ENCODE results near the gene NDST3.

NDST3 gene

GRCh38 chr4:118280501-118281218, 246.4 kb downstream of the NDST3 start:
- H3K4me3 ChIP-seq (replicated peaks; ENCODE audit: low read depth, low read length) = peak overlapping the region; percentile 82
- TF ChIP-seq CTCF (IDR thresholded peaks at IDR 0.05; ENCODE audit: low read length, missing control alignments) = peak; percentile 56
- DNase-seq (ENCODE audit: low read depth) = peak; percentile 81

DNA sequence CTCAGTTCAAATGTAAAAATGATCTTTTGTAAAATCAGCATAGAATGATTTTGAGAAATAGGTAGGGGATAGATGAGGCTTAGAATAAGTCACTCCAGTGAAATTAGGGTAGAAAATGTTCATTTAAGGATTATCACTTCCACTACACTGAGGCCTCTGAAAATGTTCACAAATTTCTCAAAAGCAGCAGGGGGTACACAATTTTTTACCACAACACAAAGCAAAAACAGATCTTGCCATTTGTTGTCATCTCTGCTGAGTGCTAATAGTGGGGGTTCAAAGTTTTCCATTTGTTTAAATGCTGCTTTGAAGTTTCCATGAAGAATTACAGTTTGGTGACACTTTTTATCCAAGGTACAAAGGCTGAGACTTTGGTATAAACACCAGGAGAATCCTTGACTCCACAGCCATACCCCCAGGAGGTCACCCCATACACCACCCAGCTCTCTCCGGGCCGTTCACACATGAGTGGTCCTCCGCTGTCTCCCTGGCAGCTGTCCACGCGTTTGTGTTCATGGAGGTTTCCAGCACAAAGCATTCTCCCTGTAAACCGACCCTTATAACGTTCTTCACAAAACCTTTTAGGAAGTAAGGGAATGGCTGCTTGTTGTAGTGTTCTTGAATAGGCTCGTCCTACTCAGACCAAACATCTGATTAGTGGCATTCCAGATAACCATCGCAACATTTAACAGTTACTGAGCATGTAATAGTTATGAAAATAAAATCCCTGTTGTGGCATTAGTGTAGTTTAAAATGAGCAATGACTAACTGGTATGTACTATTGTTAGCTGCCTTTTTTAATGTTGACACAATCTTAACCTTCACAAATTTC, 247.5 kb downstream of the NDST3 start:
- TF ChIP-seq CTCF (IDR thresholded peaks at IDR 0.05; ENCODE audit: low read length, missing control alignments) = no peak
- no peak overlapping the region for H3K4me3 ChIP-seq (replicated peaks; ENCODE audit: low read depth, low read length)
- peak; percentile 26 for DNase-seq (ENCODE audit: low read depth)

- peak; percentile 56 for DNase-seq (ENCODE audit: low read depth)
These were observed 248.4 kb downstream of the NDST3 start for GRCh38 chr4:118282692-118283091.

DNA sequence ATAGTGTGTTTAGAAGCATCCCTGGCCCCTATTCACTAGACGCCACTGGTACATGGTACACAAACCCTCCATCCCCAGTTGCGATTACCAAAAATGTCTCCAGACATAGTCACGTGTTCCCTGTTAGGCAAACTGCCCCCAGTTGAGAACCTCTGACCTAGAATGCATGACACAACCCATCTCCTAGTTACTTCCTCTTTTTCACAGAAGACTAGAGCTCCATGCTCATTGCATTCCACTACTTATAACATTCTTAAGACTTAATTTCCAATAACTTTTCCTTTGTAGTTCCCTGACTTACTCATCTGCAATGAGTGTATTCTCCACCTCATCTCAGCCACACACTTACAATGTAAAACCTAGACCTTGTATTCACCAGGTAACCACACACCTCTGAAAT, 249.9 kb downstream of the NDST3 start:
- no peak overlapping the region for H3K4me3 ChIP-seq (replicated peaks; ENCODE audit: low read depth, low read length)
- TF ChIP-seq CTCF (IDR thresholded peaks at IDR 0.05; ENCODE audit: low read length, missing control alignments) = no peak
- no peak for DNase-seq (ENCODE audit: low read depth)

More at GRCh38 chr4:118282692-118283091, 248.4 kb downstream of the NDST3 start:
- no peak overlapping the region for H3K4me3 ChIP-seq (replicated peaks; ENCODE audit: low read depth, low read length)
- no peak for TF ChIP-seq CTCF (IDR thresholded peaks at IDR 0.05; ENCODE audit: low read length, missing control alignments)

DNA sequence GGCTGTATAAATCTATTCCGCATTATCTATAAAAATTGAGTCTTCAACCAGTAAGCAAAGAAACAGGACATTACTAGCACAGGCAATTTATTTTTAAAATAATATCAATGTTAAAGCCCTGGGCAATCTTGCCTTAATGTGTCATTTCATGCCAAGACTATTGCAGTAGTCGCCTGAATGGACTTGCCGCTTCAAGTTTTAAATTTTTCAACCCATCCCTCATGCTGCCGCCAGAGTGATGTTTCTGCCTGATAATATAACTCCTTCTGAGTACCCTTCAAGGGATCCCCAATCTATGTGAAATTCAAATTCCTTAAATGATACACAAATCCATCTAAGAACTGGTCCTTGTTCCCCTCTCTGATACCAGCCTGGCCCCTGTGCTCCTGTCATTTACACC, 251.6 kb downstream of the NDST3 start:
- DNase-seq (ENCODE audit: low read depth) = no peak
- no peak overlapping the region for H3K4me3 ChIP-seq (replicated peaks; ENCODE audit: low read depth, low read length)
- no peak for TF ChIP-seq CTCF (IDR thresholded peaks at IDR 0.05; ENCODE audit: low read length, missing control alignments)

DNA sequence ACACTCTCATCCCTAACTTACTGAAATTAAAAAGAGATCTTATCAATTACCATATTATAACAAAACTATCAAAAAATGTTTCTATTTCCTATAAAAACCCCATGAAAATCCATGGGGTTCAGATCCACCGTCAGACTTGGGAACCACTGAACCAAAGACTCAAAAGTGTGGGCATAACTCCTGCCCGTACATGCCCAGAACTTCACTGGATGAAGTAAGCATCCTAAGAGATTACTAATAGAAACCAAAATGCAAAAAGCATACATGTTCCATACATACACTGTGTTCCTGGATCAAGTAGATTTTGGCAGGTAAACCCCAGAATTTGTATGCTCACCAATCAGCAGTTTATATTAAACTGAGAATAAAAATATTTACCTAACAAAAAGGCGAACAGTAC, 252.4 kb downstream of the NDST3 start:
- H3K4me3 ChIP-seq (replicated peaks; ENCODE audit: low read depth, low read length) = no peak overlapping the region
- TF ChIP-seq CTCF (IDR thresholded peaks at IDR 0.05; ENCODE audit: low read length, missing control alignments) = no peak
- no peak for DNase-seq (ENCODE audit: low read depth)

Data from fibroblast of pulmonary artery (primary cell).